ENCODE results near the gene CRTC2.

Gene CRTC2

DNA sequence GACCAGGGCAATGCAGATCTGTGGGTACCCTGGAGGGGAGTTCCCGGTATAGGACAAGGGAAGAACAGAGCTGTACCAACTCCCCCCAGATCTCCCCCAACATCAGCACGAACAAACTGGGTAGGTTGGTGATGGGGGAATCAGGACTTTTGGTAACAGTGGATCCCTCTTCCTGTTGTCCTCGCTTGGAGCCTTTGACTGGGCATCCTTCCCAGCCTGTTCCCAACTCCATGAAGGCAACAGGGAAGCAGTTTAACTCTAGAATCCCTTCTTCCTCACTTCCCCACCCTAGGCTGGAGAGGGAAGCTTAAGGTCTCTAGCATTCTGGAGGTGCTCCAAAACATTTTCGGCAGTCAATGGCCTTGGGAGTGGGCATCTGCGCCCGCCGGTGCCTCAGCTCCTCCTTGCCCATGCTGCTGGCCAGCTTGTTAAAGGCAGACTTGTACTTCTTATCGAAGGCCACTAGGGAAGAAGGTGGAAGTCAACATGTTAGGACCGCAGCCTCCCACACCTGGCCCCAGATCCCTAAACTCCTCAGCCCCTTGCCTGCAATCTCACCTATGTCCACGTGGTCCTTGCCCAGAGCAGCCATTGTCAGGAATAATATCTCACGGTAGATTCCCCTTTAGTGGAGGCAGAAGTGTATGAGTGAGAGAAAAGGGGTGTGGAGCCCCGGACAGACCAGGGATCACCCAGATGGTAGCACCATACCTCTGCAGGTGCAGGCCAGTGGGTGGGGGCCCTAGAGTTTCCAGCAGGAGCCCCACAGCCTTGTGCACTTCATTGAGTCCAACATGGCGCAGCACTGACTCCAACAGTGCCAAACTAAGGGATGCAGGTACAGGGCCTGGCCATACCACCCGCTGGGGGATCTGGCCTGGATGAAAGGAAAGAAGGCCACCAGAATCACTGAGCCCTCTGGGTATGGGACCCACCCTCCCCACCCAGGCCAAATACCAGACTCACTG, 28.1 kb downstream of the CRTC2 start:
- TF ChIP-seq, protein P1, sequence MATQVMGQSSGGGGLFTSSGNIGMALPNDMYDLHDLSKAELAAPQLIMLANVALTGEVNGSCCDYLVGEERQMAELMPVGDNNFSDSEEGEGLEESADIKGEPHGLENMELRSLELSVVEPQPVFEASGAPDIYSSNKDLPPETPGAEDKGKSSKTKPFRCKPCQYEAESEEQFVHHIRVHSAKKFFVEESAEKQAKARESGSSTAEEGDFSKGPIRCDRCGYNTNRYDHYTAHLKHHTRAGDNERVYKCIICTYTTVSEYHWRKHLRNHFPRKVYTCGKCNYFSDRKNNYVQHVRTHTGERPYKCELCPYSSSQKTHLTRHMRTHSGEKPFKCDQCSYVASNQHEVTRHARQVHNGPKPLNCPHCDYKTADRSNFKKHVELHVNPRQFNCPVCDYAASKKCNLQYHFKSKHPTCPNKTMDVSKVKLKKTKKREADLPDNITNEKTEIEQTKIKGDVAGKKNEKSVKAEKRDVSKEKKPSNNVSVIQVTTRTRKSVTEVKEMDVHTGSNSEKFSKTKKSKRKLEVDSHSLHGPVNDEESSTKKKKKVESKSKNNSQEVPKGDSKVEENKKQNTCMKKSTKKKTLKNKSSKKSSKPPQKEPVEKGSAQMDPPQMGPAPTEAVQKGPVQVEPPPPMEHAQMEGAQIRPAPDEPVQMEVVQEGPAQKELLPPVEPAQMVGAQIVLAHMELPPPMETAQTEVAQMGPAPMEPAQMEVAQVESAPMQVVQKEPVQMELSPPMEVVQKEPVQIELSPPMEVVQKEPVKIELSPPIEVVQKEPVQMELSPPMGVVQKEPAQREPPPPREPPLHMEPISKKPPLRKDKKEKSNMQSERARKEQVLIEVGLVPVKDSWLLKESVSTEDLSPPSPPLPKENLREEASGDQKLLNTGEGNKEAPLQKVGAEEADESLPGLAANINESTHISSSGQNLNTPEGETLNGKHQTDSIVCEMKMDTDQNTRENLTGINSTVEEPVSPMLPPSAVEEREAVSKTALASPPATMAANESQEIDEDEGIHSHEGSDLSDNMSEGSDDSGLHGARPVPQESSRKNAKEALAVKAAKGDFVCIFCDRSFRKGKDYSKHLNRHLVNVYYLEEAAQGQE (IDR thresholded peaks at IDR 0.05; ENCODE audit: insufficient read depth in 1 of 2, low read depth in 2 of 2, low read length in 2 of 2): no peak
- TF ChIP-seq SIN3A (IDR thresholded peaks at IDR 0.05; ENCODE audit: borderline replicate concordance, insufficient read depth, low read length): no peak
- no peak for TF ChIP-seq POLR2AphosphoS5 (IDR thresholded peaks at IDR 0.05; ENCODE audit: low read depth, low read length)
- no peak for TF ChIP-seq TAF1 (IDR thresholded peaks at IDR 0.05; ENCODE audit: borderline replicate concordance, insufficient read depth, low read length)
- TF ChIP-seq FOXP2 (optimal IDR thresholded peaks at IDR 0.05; ENCODE audit: borderline replicate concordance, extremely low read depth, extremely low read length, insufficient read depth): no peak

DNA sequence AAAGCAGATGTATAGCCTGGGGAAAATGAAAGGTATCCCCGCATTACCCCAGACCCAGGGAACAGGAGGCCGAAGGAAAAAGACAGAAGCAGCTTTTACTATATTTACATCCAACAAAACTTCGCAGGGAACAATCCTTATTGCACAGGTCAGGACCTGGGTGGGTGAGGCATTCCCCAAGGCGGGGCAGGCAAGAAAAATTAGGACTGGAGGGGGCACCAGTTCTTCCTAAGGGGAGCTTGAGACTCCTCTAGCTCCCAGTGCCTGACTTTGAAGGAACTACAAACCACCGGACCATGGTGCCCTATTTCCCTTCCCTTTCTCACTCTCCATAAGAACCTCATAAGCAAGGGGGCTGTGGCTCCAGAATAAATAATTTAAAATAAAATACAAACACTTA, 29.0 kb downstream of the CRTC2 start:
- TF ChIP-seq, protein P1 (IDR thresholded peaks at IDR 0.05; ENCODE audit: insufficient read depth in 1 of 2, low read depth in 2 of 2, low read length in 2 of 2): no peak
- TF ChIP-seq SIN3A (IDR thresholded peaks at IDR 0.05; ENCODE audit: borderline replicate concordance, insufficient read depth, low read length) (no peak), TAF1 (IDR thresholded peaks at IDR 0.05; ENCODE audit: borderline replicate concordance, insufficient read depth, low read length) (no peak), POLR2AphosphoS5 (IDR thresholded peaks at IDR 0.05; ENCODE audit: low read depth, low read length) (no peak), FOXP2 (optimal IDR thresholded peaks at IDR 0.05; ENCODE audit: borderline replicate concordance, extremely low read depth, extremely low read length, insufficient read depth) (no peak)

DNA sequence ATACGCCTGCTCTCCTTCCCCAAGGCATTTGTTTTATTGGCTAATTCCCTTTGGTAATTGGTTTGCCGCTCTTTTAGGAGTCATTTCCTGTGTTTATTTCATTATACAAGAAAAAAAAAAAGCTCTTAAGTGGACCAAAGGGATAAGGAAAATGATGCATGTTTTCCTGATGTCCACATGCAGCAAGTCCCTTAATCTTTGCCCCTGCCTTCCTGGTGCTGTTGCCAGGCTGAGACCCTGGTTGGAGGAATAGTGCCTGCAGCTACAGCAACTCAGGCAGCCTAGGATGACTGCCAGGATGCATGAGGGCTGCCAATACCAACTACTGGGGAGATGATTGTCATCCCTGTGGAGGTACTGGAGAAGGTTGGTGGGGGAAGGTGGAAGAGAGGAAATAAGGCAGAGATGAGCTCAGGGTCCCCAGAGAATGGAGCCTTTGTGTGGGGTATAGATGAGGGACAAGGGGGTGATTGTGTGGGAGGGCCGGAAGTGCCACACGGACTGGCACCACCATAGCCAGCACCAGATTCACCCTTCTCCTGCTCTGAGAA, 29.5 kb downstream of the CRTC2 start:
- TF ChIP-seq TAF1 (IDR thresholded peaks at IDR 0.05; ENCODE audit: borderline replicate concordance, insufficient read depth, low read length) (no peak), SIN3A (IDR thresholded peaks at IDR 0.05; ENCODE audit: borderline replicate concordance, insufficient read depth, low read length) (no peak), FOXP2 (optimal IDR thresholded peaks at IDR 0.05; ENCODE audit: borderline replicate concordance, extremely low read depth, extremely low read length, insufficient read depth) (no peak), POLR2AphosphoS5 (IDR thresholded peaks at IDR 0.05; ENCODE audit: low read depth, low read length) (no peak)
- TF ChIP-seq, protein P1 (IDR thresholded peaks at IDR 0.05; ENCODE audit: insufficient read depth in 1 of 2, low read depth in 2 of 2, low read length in 2 of 2): no peak

DNA sequence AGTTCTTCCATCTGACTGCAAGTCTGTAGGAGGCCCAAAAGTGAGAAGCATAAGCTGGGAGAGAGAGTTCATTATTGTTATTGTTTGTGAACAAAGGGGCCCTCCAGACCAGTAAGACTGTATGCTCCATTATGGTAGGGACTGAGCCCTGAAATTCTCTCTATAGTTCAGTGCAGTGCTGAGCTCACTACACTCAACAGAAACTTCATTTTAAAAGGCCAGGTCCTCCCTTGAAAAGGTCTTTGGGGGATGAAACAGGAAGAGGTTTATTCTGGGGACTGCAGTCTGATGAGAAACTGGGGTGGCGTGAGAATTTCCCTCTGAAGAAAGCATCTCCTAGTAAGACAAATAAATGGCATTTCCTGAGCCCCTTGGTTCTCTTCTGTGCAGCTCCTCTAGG, 30.2 kb downstream of the CRTC2 start:
- no peak for TF ChIP-seq SIN3A (IDR thresholded peaks at IDR 0.05; ENCODE audit: borderline replicate concordance, insufficient read depth, low read length)
- TF ChIP-seq, protein P1 (IDR thresholded peaks at IDR 0.05; ENCODE audit: insufficient read depth in 1 of 2, low read depth in 2 of 2, low read length in 2 of 2): no peak
- no peak for TF ChIP-seq TAF1 (IDR thresholded peaks at IDR 0.05; ENCODE audit: borderline replicate concordance, insufficient read depth, low read length)
- no peak for TF ChIP-seq POLR2AphosphoS5 (IDR thresholded peaks at IDR 0.05; ENCODE audit: low read depth, low read length)
- TF ChIP-seq FOXP2 (optimal IDR thresholded peaks at IDR 0.05; ENCODE audit: borderline replicate concordance, extremely low read depth, extremely low read length, insufficient read depth): no peak
